AG10803 (cell line): Measurements from ENCODE around the gene AKTIP.

ENCODE experiments used
- DNase-seq: peaks from one replicate; pipeline ENCODE4 v3.0.0; 2010; ENCODE audit warnings: low read depth
- H3K4me3 ChIP-seq: 2 replicates; pipeline ENCODE4 v1.5.1; 2011; ENCODE audit warnings: mild to moderate bottlenecking, low read length, control low read depth
- CTCF ChIP-seq: conservative IDR thresholded peaks from 2 replicates; pipeline ENCODE4 v1.5.1; 2011; ENCODE audit warnings: mild to moderate bottlenecking, low read length, control low read depth, inconsistent platforms

AKTIP gene

GRCh38 chr16:53478965-53479364, 24.0 kb downstream of the AKTIP start:
- no peak overlapping the region for H3K4me3 ChIP-seq
- no peak for DNase-seq
- TF ChIP-seq CTCF, result no peak

- no peak overlapping the region for H3K4me3 ChIP-seq
- DNase-seq, result no peak
- TF ChIP-seq CTCF, result no peak
Measured at GRCh38 chr16:53476867-53477266, 26.1 kb downstream of the AKTIP start.

GRCh38 chr16:53465606-53466280, 37.3 kb downstream of the AKTIP start:
- TF ChIP-seq CTCF, result no peak
- DNase-seq, result peak; percentile 56

GRCh38 chr16:53458635-53459034, 44.4 kb downstream of the AKTIP start:
- H3K4me3 ChIP-seq, result no peak overlapping the region
- TF ChIP-seq CTCF, result no peak

More at GRCh38 chr16:53465606-53466280, 37.3 kb downstream of the AKTIP start:
- H3K4me3 ChIP-seq, result no peak overlapping the region

GRCh38 chr16:53457670-53458069, 45.3 kb downstream of the AKTIP start:
- no peak overlapping the region for H3K4me3 ChIP-seq
- TF ChIP-seq CTCF, result no peak
- DNase-seq, result no peak

More at GRCh38 chr16:53458635-53459034, 44.4 kb downstream of the AKTIP start:
- DNase-seq, result no peak

- TF ChIP-seq CTCF, result no peak
- no peak for DNase-seq
- H3K4me3 ChIP-seq, result no peak overlapping the region
Measured at GRCh38 chr16:53456625-53457024, 46.4 kb downstream of the AKTIP start.

- no peak for TF ChIP-seq CTCF
- no peak for DNase-seq
- H3K4me3 ChIP-seq, result no peak overlapping the region
Measured at GRCh38 chr16:53453928-53454327, 49.1 kb downstream of the AKTIP start.
